Measurements from ENCODE around the gene CHRNB1. TPM values are rescaled to one million over a fixed set of nuclear protein-coding genes. Genes with fewer than 3 reads are reported as not detected.

Gene CHRNB1
- total and polyA plus RNA-seq, 2 donors from 2014 or later = 11.9 to 19.3 TPM

GRCh38 chr17:7398612-7399011, 46.2 kb upstream of the CHRNB1 start:
- DNase-seq = no peak
- Histone ChIP-seq H3K36me3 (ENCODE audit: control insufficient read depth in 2 of 3, insufficient read depth in 3 of 3, low read length in 3 of 3) (no peaks in the 10 kb centered on the region), H3K9me3 (ENCODE audit: control insufficient read depth in 2 of 3, insufficient read depth in 1 of 3, low read length in 3 of 3) (no peaks in the 10 kb centered on the region), H3K4me1 (ENCODE audit: control insufficient read depth in 2 of 3, insufficient read depth in 2 of 3, low read depth in 1 of 3, low read length in 3 of 3) (peaks cover 0 to 10% (median 6%) of the 10 kb centered on the region in 3 donors), H3K4me3 (ENCODE audit: low read length in 3 of 3) (no peak overlapping the region), H3K9ac (ENCODE audit: low read length in 3 of 3) (no peak overlapping the region), H3K27me3 (ENCODE audit: control insufficient read depth, insufficient read depth, low read length) (no peaks in the 10 kb centered on the region), H3K27ac (ENCODE audit: low read depth in 2 of 2, low read length in 2 of 2) (no peak overlapping the region)
- intact Hi-C loops (cut with DNase I) = no loop called here
- no peak for TF ChIP-seq CTCF (IDR thresholded peaks at IDR 0.05; ENCODE audit: borderline replicate concordance, extremely low read depth, insufficient read depth)
- FAIRE-seq = no peak

- no peak for TF ChIP-seq CTCF (IDR thresholded peaks at IDR 0.05; ENCODE audit: borderline replicate concordance, extremely low read depth, insufficient read depth)
- FAIRE-seq (no peak), DNase-seq (peak in 3 of 5 donors; percentile 67 to 90 (median 74))
- intact Hi-C loops (cut with DNase I) = no loop called here
- no peaks in the 10 kb centered on the region for H3K36me3 ChIP-seq (ENCODE audit: control insufficient read depth in 2 of 3, insufficient read depth in 3 of 3, low read length in 3 of 3)
- H3K27ac ChIP-seq (ENCODE audit: low read depth in 2 of 2, low read length in 2 of 2) = peak overlapping the region; percentile 79 to 88
- H3K9ac ChIP-seq (ENCODE audit: low read length in 3 of 3) = peak overlapping the region; percentile 12 to 77 (median 47)
- H3K4me3 ChIP-seq (ENCODE audit: low read length in 3 of 3) = peak overlapping the region; percentile 48 to 84 (median 72)
- H3K4me1 ChIP-seq (ENCODE audit: control insufficient read depth in 2 of 3, insufficient read depth in 2 of 3, low read depth in 1 of 3, low read length in 3 of 3) = peaks cover 0 to 6% (median 6%) of the 10 kb centered on the region in 3 donors
- no peaks in the 10 kb centered on the region for H3K9me3 ChIP-seq (ENCODE audit: control insufficient read depth in 2 of 3, insufficient read depth in 1 of 3, low read length in 3 of 3)
- H3K27me3 ChIP-seq (ENCODE audit: control insufficient read depth, insufficient read depth, low read length) = no peaks in the 10 kb centered on the region
Measured at GRCh38 chr17:7403043-7403726, 41.7 kb upstream of the CHRNB1 start.

DNA sequence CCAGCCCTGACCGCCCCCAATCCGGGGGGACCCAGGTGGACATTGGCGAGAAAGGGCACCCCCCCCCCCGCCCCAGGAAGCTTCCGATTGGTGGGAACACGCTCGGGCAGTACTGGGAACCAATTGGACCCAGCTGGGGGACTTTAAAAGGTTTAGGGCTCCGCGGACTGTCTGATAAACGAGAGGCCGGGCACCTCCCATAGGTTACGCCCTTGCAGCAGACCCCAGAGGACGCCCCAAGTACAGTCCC, 41.2 kb upstream of the CHRNB1 start:
- H3K27me3 ChIP-seq (ENCODE audit: control insufficient read depth, insufficient read depth, low read length) = no peaks in the 10 kb centered on the region
- DNase-seq (no peak), FAIRE-seq (no peak)
- peak overlapping the region in 2 of 3 donors; percentile 44 to 47 for H3K9ac ChIP-seq (ENCODE audit: low read length in 3 of 3)
- no peaks in the 10 kb centered on the region for H3K9me3 ChIP-seq (ENCODE audit: control insufficient read depth in 2 of 3, insufficient read depth in 1 of 3, low read length in 3 of 3)
- H3K36me3 ChIP-seq (ENCODE audit: control insufficient read depth in 2 of 3, insufficient read depth in 3 of 3, low read length in 3 of 3) = no peaks in the 10 kb centered on the region
- intact Hi-C loops (cut with DNase I) = no loop called here
- H3K27ac ChIP-seq (ENCODE audit: low read depth in 2 of 2, low read length in 2 of 2) = peak overlapping the region; percentile 79 to 88
- peaks cover 0 to 6% (median 6%) of the 10 kb centered on the region in 3 donors for H3K4me1 ChIP-seq (ENCODE audit: control insufficient read depth in 2 of 3, insufficient read depth in 2 of 3, low read depth in 1 of 3, low read length in 3 of 3)
- TF ChIP-seq CTCF (IDR thresholded peaks at IDR 0.05; ENCODE audit: borderline replicate concordance, extremely low read depth, insufficient read depth) = no peak
- peak overlapping the region; percentile 67 to 84 (median 72) for H3K4me3 ChIP-seq (ENCODE audit: low read length in 3 of 3)

Data from kidney (tissue), 14 donors.